ENCODE results near the gene MRPS2. TPM values are rescaled to one million over a fixed set of nuclear protein-coding genes. Genes with fewer than 3 reads are reported as not detected.
A peak's percentile ranks its signal among the peaks of the same experiment; 100 is the strongest.

The MRPS2 gene
- total and polyA plus RNA-seq, 12 donors, result 28.6 to 82.9 (median 47.8) TPM

- peaks cover 0 to 17% (median 7%) of the 10 kb centered on the region in 9 donors for H3K36me3 ChIP-seq
- H3K27ac ChIP-seq, result peak within 1 kb of the TSS; percentile 48 to 90 (median 78)
- intact Hi-C loops (cut with DNase I), result no loop called here
- TF ChIP-seq, protein P1, sequence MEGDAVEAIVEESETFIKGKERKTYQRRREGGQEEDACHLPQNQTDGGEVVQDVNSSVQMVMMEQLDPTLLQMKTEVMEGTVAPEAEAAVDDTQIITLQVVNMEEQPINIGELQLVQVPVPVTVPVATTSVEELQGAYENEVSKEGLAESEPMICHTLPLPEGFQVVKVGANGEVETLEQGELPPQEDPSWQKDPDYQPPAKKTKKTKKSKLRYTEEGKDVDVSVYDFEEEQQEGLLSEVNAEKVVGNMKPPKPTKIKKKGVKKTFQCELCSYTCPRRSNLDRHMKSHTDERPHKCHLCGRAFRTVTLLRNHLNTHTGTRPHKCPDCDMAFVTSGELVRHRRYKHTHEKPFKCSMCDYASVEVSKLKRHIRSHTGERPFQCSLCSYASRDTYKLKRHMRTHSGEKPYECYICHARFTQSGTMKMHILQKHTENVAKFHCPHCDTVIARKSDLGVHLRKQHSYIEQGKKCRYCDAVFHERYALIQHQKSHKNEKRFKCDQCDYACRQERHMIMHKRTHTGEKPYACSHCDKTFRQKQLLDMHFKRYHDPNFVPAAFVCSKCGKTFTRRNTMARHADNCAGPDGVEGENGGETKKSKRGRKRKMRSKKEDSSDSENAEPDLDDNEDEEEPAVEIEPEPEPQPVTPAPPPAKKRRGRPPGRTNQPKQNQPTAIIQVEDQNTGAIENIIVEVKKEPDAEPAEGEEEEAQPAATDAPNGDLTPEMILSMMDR (IDR thresholded peaks at IDR 0.05), result no peak
- ATAC-seq (peak in 6 of 8 donors; percentile 22 to 68 (median 52)), DNase-seq (peak; percentile 34 to 49)
- H3K4me3 ChIP-seq, result peak within 1 kb of the TSS; percentile 71 to 100 (median 87)
- peaks cover 5 to 29% (median 15%) of the 10 kb centered on the region in 9 donors for H3K4me1 ChIP-seq
- peaks cover 0 to 25% (median 0%) of the 10 kb centered on the region in 7 donors for H3K27me3 ChIP-seq
- no peaks in the 10 kb centered on the region for H3K9me3 ChIP-seq
- 1 to 2% methylated on average over 20 to 90 of the region's 103 CpGs for WGBS, 2 donors
Measured at GRCh38 chr9:135479469-135480052, 20.9 kb upstream of the MRPS2 start, which contains the start of gene PPP1R26. Gene PPP1R26 (plus strand): TSS chr9:135479782. CDS start chr9:135484511, 4,729 bp downstream.

GRCh38 chr9:135480071-135480939 lies 20.2 kb upstream of the MRPS2 start:
- Histone ChIP-seq H3K36me3 (peaks cover 0 to 25% (median 14%) of the 10 kb centered on the region in 9 donors), H3K9me3 (no peaks in the 10 kb centered on the region), H3K27me3 (peaks cover 0 to 25% (median 0%) of the 10 kb centered on the region in 7 donors), H3K4me3 (peak overlapping the region; percentile 70 to 100 (median 87)), H3K4me1 (peaks cover 5 to 29% (median 15%) of the 10 kb centered on the region in 9 donors), H3K27ac (peak overlapping the region in 9 of 10 donors; percentile 49 to 80 (median 72))
- DNase-seq, result peak in 1 of 2 donors; percentile 45
- peak; percentile 53 to 76 (median 64) for ATAC-seq
- 1% methylated on average over 56 to 76 of the region's 76 CpGs for WGBS, 2 donors
- TF ChIP-seq, protein P1 (IDR thresholded peaks at IDR 0.05), result no peak
- intact Hi-C loops (cut with DNase I), result no loop called here

DNA sequence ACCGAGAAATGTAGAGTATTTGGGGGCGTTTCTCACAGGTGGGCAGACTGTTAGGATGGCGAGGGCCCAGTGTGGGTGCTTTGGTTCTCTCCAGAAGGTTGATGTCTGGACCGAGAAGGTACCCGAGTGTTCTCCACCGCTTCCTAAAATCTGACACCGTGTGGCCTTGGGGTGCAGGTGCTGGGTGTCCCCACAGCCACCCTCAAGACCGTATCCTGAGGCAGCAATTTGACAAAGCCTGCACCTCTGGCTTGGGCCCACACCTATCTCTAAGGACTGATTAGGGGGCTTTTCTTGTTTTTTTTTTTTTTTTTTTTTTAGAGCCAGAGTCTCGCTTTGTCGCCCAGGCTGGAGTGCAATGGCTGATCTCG lies 19.6 kb upstream of the MRPS2 start:
- intact Hi-C loops (cut with DNase I), result no loop called here
- ATAC-seq, result no peak
- no peak for DNase-seq
- TF ChIP-seq, protein P1 (IDR thresholded peaks at IDR 0.05), result no peak
- peaks cover 0 to 25% (median 0%) of the 10 kb centered on the region in 7 donors for H3K27me3 ChIP-seq
- H3K36me3 ChIP-seq, result peaks cover 0 to 31% (median 20%) of the 10 kb centered on the region in 9 donors
- H3K9me3 ChIP-seq, result no peaks in the 10 kb centered on the region
- H3K27ac ChIP-seq, result peak overlapping the region in 2 of 10 donors; percentile 70 to 80
- peaks cover 5 to 29% (median 15%) of the 10 kb centered on the region in 9 donors for H3K4me1 ChIP-seq
- 43 to 52% methylated on average over 11 of the region's 11 CpGs for WGBS, 2 donors
- H3K4me3 ChIP-seq, result peak overlapping the region; percentile 70 to 100 (median 87)

- ATAC-seq, result no peak
- WGBS, 2 donors, result 75 to 77% methylated on average over 8 of the region's 8 CpGs
- TF ChIP-seq, protein P1 (IDR thresholded peaks at IDR 0.05), result no peak
Measured at GRCh38 chr9:135482015-135482754, 18.3 kb upstream of the MRPS2 start.

More at GRCh38 chr9:135482015-135482754, 18.3 kb upstream of the MRPS2 start:
- Histone ChIP-seq H3K4me1 (peaks cover 5 to 29% (median 15%) of the 10 kb centered on the region in 9 donors), H3K27ac (no peak overlapping the region), H3K4me3 (no peak overlapping the region), H3K36me3 (peaks cover 0 to 44% (median 21%) of the 10 kb centered on the region in 9 donors), H3K9me3 (no peaks in the 10 kb centered on the region), H3K27me3 (peaks cover 0 to 25% (median 0%) of the 10 kb centered on the region in 7 donors)
- no peak for DNase-seq
- intact Hi-C loops (cut with DNase I), result no loop called here

All from heart right ventricle (tissue), 16 donors.